Astrocyte (in vitro differentiated cells and primary cell): ENCODE data around the gene PLSCR1. TPM values are rescaled to one million over a fixed set of nuclear protein-coding genes. Genes with fewer than 3 reads are reported as not detected.

Source experiments
- DNase-seq: peaks from one replicate; pipeline ENCODE4 v3.0.0-alpha.2; 2010; ENCODE audit warnings: low read depth
- FAIRE-seq: peaks from 2 replicates; lab custom pipeline; 2011; peaks lifted over from hg19 to GRCh38; lab: Jason Lieb, UNC
- H2AFZ ChIP-seq: 2 replicates; pipeline ENCODE4 v1.6.0; 2012; ENCODE audit warnings: low read depth, low read length, inconsistent platforms
- H3K27ac ChIP-seq: 2 replicates; pipeline ENCODE4 v1.5.1; 2011; ENCODE audit warnings: low read depth, low read length, inconsistent platforms
- H3K27me3 ChIP-seq: 2 replicates; pipeline ENCODE4 v1.6.0; 2011; ENCODE audit warnings: low read length, inconsistent platforms; ENCODE audit not compliant: insufficient read depth
- H3K36me3 ChIP-seq: 2 replicates; pipeline ENCODE4 v1.5.1; 2011; ENCODE audit warnings: low read length, inconsistent platforms; ENCODE audit not compliant: insufficient read depth
- H3K4me1 ChIP-seq: 2 replicates; pipeline ENCODE4 v1.5.1; 2011; ENCODE audit warnings: low read length, inconsistent platforms; ENCODE audit not compliant: insufficient read depth
- H3K4me2 ChIP-seq: 2 replicates; pipeline ENCODE4 v1.6.0; 2012; ENCODE audit warnings: low read length, inconsistent platforms
- H3K4me3 ChIP-seq: 2 replicates; pipeline ENCODE4 v1.5.1; 2011; ENCODE audit warnings: low read depth, mild to moderate bottlenecking, low read length, inconsistent platforms; ENCODE audit not compliant: insufficient read depth
- H3K79me2 ChIP-seq: 2 replicates; pipeline ENCODE4 v1.6.0; 2012; ENCODE audit warnings: mild to moderate bottlenecking, low read length, inconsistent platforms; ENCODE audit not compliant: insufficient read depth
- H3K9ac ChIP-seq: 2 replicates; pipeline ENCODE4 v1.6.0; 2012; ENCODE audit warnings: mild to moderate bottlenecking, low read length, inconsistent platforms
- H3K9me3 ChIP-seq: 2 replicates; pipeline ENCODE4 v1.5.1; 2012; ENCODE audit warnings: low read depth, mild to moderate bottlenecking, low read length, inconsistent platforms; ENCODE audit not compliant: insufficient read depth
- H4K20me1 ChIP-seq: 2 replicates; pipeline ENCODE4 v1.6.0; 2012; ENCODE audit warnings: low read length, inconsistent platforms; ENCODE audit not compliant: insufficient read depth
- H3K27ac Mint-ChIP-seq: one replicate; pipeline ENCODE4 v1.8.0; 2021; ENCODE audit warnings: mild to moderate bottlenecking, mixed read lengths; ENCODE audit not compliant: unreplicated experiment
- H3K27me3 Mint-ChIP-seq: one replicate; pipeline ENCODE4 v1.8.0; 2021; ENCODE audit warnings: low read depth, mixed read lengths; ENCODE audit not compliant: unreplicated experiment
- H3K36me3 Mint-ChIP-seq: one replicate; pipeline ENCODE4 v1.8.0; 2021; ENCODE audit warnings: low read depth, mixed read lengths; ENCODE audit not compliant: unreplicated experiment
- H3K4me1 Mint-ChIP-seq: one replicate; pipeline ENCODE4 v1.8.0; 2021; ENCODE audit warnings: low read depth, mixed read lengths; ENCODE audit not compliant: unreplicated experiment
- H3K4me3 Mint-ChIP-seq: one replicate; pipeline ENCODE4 v1.8.0; 2021; ENCODE audit warnings: mild to moderate bottlenecking, moderate library complexity, mixed read lengths; ENCODE audit not compliant: unreplicated experiment
- H3K9me3 Mint-ChIP-seq: one replicate; pipeline ENCODE4 v1.8.0; 2021; ENCODE audit warnings: mild to moderate bottlenecking, mixed read lengths; ENCODE audit not compliant: unreplicated experiment
- EZH2 ChIP-seq: IDR thresholded peaks from 2 replicates; pipeline ENCODE4 v1.6.1; 2012; ENCODE audit warnings: mild to moderate bottlenecking, low read length, inconsistent platforms; ENCODE audit not compliant: insufficient read depth
- total RNA-seq: library from RNA; stranded (reverse); gene quantifications from 2 replicates; pipeline ENCODE4 v1.2.1, GENCODE V29; 2021
- TF ChIP-seq, protein P1 (sequence below): IDR thresholded peaks from 2 replicates; pipeline ENCODE4 v1.5.1; 2011; ENCODE audit warnings: low read depth, mild to moderate bottlenecking, inconsistent platforms, low read length, moderate library complexity; ENCODE audit not compliant: insufficient read depth

The PLSCR1 gene
- total RNA-seq, 1 donor from 2014 or later, result 178 TPM

GRCh38 chr3:146557745-146558144, 13.3 kb upstream of the PLSCR1 start:
- DNase-seq (no peak), FAIRE-seq (no peak)
- H4K20me1 ChIP-seq, result no peaks in the 10 kb centered on the region
- no peak overlapping the region for H3K27ac Mint-ChIP-seq
- no peaks in the 10 kb centered on the region for H3K36me3 Mint-ChIP-seq
- no peaks in the 10 kb centered on the region for H3K4me1 ChIP-seq
- no peak overlapping the region for H3K4me3 ChIP-seq
- no peak overlapping the region for H3K27ac ChIP-seq
- H3K27me3 ChIP-seq, result no peaks in the 10 kb centered on the region
- H3K9me3 ChIP-seq, result no peaks in the 10 kb centered on the region
- H3K79me2 ChIP-seq, result no peaks in the 10 kb centered on the region
- H3K27me3 Mint-ChIP-seq, result no peaks in the 10 kb centered on the region
- H3K4me3 Mint-ChIP-seq, result no peak overlapping the region
- peaks cover 8% of the 10 kb centered on the region for H3K4me1 Mint-ChIP-seq
- H3K4me2 ChIP-seq, result no peak overlapping the region
- no peak overlapping the region for H2AFZ ChIP-seq
- no peak overlapping the region for H3K9ac ChIP-seq
- TF ChIP-seq, protein P1, sequence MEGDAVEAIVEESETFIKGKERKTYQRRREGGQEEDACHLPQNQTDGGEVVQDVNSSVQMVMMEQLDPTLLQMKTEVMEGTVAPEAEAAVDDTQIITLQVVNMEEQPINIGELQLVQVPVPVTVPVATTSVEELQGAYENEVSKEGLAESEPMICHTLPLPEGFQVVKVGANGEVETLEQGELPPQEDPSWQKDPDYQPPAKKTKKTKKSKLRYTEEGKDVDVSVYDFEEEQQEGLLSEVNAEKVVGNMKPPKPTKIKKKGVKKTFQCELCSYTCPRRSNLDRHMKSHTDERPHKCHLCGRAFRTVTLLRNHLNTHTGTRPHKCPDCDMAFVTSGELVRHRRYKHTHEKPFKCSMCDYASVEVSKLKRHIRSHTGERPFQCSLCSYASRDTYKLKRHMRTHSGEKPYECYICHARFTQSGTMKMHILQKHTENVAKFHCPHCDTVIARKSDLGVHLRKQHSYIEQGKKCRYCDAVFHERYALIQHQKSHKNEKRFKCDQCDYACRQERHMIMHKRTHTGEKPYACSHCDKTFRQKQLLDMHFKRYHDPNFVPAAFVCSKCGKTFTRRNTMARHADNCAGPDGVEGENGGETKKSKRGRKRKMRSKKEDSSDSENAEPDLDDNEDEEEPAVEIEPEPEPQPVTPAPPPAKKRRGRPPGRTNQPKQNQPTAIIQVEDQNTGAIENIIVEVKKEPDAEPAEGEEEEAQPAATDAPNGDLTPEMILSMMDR, result no peak
- no peak for TF ChIP-seq EZH2
- peaks cover 5% of the 10 kb centered on the region for H3K9me3 Mint-ChIP-seq
- H3K36me3 ChIP-seq, result no peaks in the 10 kb centered on the region

GRCh38 chr3:146555311-146555710, 10.9 kb upstream of the PLSCR1 start:
- no peak overlapping the region for H2AFZ ChIP-seq
- H3K36me3 Mint-ChIP-seq, result no peaks in the 10 kb centered on the region
- H3K4me1 Mint-ChIP-seq, result peaks cover 16% of the 10 kb centered on the region

GRCh38 chr3:146554151-146554760, 9.8 kb upstream of the PLSCR1 start:
- Histone ChIP-seq H3K79me2 (no peaks in the 10 kb centered on the region), H3K4me3 (no peak overlapping the region), H3K4me1 (peaks cover 4% of the 10 kb centered on the region), H3K4me2 (no peak overlapping the region), H3K9me3 (no peaks in the 10 kb centered on the region), H3K27me3 (no peaks in the 10 kb centered on the region), H3K36me3 (no peaks in the 10 kb centered on the region), H3K27ac (no peak overlapping the region), H2AFZ (no peak overlapping the region), H3K9ac (no peak overlapping the region), H4K20me1 (no peaks in the 10 kb centered on the region)
- Mint-ChIP-seq H3K4me3 (no peak overlapping the region), H3K9me3 (no peaks in the 10 kb centered on the region), H3K4me1 (peaks cover 18% of the 10 kb centered on the region), H3K36me3 (no peaks in the 10 kb centered on the region), H3K27ac (peak overlapping the region; percentile 15), H3K27me3 (no peaks in the 10 kb centered on the region)
- DNase-seq (no peak), FAIRE-seq (no peak)
- TF ChIP-seq, protein P1, result no peak
- no peak for TF ChIP-seq EZH2

More at GRCh38 chr3:146555311-146555710, 10.9 kb upstream of the PLSCR1 start:
- H3K4me2 ChIP-seq, result no peak overlapping the region
- H3K27ac Mint-ChIP-seq, result no peak overlapping the region
- no peak overlapping the region for H3K4me3 ChIP-seq
- peaks cover 5% of the 10 kb centered on the region for H3K9me3 Mint-ChIP-seq
- no peak overlapping the region for H3K4me3 Mint-ChIP-seq
- FAIRE-seq (no peak), DNase-seq (no peak)
- H3K9me3 ChIP-seq, result no peaks in the 10 kb centered on the region
- H3K27me3 ChIP-seq, result no peaks in the 10 kb centered on the region
- H3K9ac ChIP-seq, result no peak overlapping the region
- no peaks in the 10 kb centered on the region for H3K36me3 ChIP-seq
- no peaks in the 10 kb centered on the region for H4K20me1 ChIP-seq
- TF ChIP-seq EZH2, result no peak
- H3K79me2 ChIP-seq, result no peaks in the 10 kb centered on the region
- peaks cover 4% of the 10 kb centered on the region for H3K4me1 ChIP-seq
- H3K27me3 Mint-ChIP-seq, result no peaks in the 10 kb centered on the region
- H3K27ac ChIP-seq, result no peak overlapping the region
